Stimulated activated CD4-positive, alpha-beta T cell treated with anti-CD3 and anti-CD28 coated beads, Interleukin-15, amount 100 ng/mL, for 1 hour (primary cell): Measurements from ENCODE around the gene COL11A2.

Experiments
- DNase-seq, 2 donors: peaks; one replicate each; pipeline ENCODE4 v3.0.0-alpha.2; 2020; ENCODE audit warnings: low read depth in 1 of 2, low spot score in 1 of 2

Gene COL11A2

DNA sequence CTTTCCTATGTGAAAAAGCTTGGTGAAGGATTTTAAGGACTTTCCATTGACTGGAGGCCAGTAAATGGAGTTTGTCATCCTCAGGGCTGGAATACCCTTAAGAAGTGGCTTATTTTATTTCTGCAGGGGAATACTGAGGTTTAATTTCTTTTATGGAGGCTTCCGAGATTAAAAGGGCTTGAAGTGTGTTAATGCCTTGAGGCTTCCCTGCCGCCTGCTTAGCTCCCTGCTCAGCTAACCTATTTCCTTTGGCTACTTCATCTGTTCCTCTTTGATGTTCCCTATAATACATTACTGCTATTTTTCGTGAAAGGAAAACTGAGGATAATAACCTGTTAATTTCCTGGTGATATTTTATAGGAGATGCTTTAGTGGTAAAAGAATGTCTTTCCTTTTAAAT, 72.3 kb downstream of the COL11A2 start:
- DNase-seq, result no peak

DNA sequence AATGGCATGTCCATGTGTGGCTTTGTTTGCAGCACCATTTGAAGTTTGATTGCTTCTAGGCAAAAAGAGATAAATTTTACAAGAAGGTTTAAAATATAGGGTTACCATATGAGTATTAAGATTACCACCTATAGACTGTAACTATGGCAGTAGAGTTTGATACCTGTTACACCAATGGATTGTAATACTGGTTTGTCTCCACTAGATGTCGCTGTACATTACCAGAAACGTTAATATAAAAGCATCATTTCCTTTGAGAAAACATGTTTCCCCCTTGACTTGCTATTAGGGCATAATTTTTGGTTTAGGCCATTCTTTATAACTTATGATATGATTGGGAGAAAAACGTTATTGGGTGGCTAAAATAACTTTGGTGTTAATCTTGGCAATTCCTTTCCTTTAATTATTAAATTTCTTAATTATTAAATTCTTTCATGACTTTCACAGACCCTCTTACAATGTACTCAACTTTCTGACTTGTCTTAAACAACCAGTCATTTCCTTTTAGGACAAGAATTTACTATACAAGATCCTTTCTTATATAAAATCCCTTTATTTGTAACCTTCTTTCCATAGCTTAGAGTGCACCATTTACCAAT, 73.6 kb downstream of the COL11A2 start:
- DNase-seq, result no peak

DNA sequence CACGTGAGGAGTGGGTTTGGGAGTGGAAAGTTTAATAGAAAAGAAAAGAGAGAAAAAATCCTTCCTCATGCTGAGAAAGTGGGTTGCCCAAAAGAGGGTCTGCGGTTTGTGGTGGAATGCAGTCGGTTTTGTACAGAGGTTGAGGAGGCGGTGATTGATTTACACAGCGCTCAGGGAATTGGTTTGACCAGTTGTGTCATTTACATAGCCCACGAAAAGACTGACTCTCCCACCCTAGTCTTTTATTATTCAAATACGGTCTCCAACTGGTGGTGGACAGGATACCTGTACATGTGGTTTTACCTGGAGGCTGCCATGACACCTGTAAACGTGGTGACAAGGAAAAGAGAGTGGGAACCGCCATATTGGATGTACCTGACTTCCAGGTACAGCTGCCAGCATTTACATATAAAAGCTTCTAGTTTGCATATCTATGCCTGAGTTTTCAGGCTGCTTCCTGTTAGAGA, 74.4 kb downstream of the COL11A2 start:
- no peak for DNase-seq

- no peak for DNase-seq
Observed at GRCh38 chr6:33116841-33117711, 75.2 kb downstream of the COL11A2 start.

DNA sequence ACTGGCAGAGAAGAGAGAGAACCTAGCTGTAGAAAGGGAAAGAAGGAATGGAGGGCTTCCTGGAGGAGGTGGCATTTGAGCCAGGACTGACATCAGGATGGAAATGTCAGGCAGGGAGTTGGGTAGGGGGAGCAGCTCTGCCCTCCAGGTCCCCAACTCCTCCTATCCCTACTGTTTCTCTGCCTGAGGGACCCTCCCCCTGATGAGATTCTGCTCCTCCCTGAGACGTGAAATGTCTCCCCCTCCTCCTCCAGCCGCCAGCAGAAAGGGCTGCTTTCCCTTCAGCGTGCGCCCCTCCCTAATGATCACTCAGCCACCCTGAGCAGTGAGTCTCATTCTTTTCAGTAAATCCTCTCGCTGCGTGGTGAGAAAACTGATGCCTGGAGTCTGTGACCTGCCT, 75.8 kb downstream of the COL11A2 start:
- no peak for DNase-seq

GRCh38 chr6:33114406-33114805, 77.9 kb downstream of the COL11A2 start:
- no peak for DNase-seq

DNA sequence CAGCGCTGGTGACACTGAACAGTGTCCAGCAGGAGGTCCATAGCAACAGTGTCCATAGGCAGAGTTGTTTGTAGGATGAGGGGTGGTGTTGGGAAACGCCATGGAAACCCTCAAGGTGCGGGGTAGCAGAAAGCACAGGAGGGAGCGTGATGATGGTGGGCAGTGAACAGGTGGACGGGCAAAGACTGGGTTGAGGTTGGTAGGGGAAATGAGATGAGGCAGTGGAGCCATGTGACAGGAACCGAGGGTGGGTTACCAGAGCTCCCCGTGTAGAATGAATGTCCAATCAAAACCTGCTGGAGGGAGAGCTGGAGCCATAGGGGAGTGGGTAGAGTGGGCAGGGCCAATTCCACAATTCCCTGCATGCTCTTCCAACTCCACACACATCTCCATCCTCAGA, 78.5 kb downstream of the COL11A2 start:
- no peak for DNase-seq
